HL-60 (cell line): ENCODE data around the gene KAZN.

Experiments
- DNase-seq, 2 experiments: peaks; one replicate each; pipeline ENCODE4 v3.0.0-alpha.2; 2010 to 2020; ENCODE audit warnings: low read depth in 1 of 2, low spot score in 1 of 2
- H3K27ac ChIP-seq: fragments of 250-450 bp; sonication (Bioruptor Pico); replicated peaks from 2 replicates; pipeline ENCODE4 v1.5.1; 2020; ENCODE audit warnings: mild to moderate bottlenecking, moderate library complexity
- H3K27me3 ChIP-seq: fragments of 250-450 bp; sonication (Bioruptor Pico); 2 replicates; pipeline ENCODE4 v1.5.1; 2021; ENCODE audit warnings: mild to moderate bottlenecking, moderate library complexity; ENCODE audit not compliant: insufficient read depth, poor library complexity, severe bottlenecking
- H3K4me3 ChIP-seq: replicated peaks from 2 replicates; pipeline ENCODE4 v1.5.1; 2011; ENCODE audit warnings: mild to moderate bottlenecking, control low read depth, low read length; ENCODE audit not compliant: insufficient read depth
- CTCF ChIP-seq: IDR thresholded peaks from one replicate; pipeline ENCODE4 v1.5.1; 2011; ENCODE audit warnings: low read length, control low read depth, inconsistent platforms; ENCODE audit not compliant: insufficient read depth
- GABPA ChIP-seq: IDR thresholded peaks from 2 replicates; pipeline ENCODE4 v1.6.1; 2012; ENCODE audit warnings: low read depth
- POLR2AphosphoS5 ChIP-seq: IDR thresholded peaks from 2 replicates; pipeline ENCODE4 v1.6.1; 2012; ENCODE audit warnings: low read depth
- SPI1 ChIP-seq: IDR thresholded peaks from 2 replicates; pipeline ENCODE4 v1.6.1; 2012; ENCODE audit warnings: low read depth, mild to moderate bottlenecking, borderline replicate concordance
- TF ChIP-seq, protein P1 (sequence below): IDR thresholded peaks from 2 replicates; pipeline ENCODE4 v1.6.1; 2012; ENCODE audit warnings: low read depth; ENCODE audit not compliant: insufficient replicate concordance

KAZN gene

GRCh38 chr1:15002325-15002724 lies 403.8 kb downstream of the KAZN start:
- Histone ChIP-seq H3K27ac (no peak overlapping the region), H3K4me3 (no peak overlapping the region), H3K27me3 (no peaks in the 10 kb centered on the region)
- DNase-seq: no peak
- TF ChIP-seq GABPA (no peak), CTCF (no peak), SPI1 (no peak), POLR2AphosphoS5 (no peak)
- TF ChIP-seq, protein P1, sequence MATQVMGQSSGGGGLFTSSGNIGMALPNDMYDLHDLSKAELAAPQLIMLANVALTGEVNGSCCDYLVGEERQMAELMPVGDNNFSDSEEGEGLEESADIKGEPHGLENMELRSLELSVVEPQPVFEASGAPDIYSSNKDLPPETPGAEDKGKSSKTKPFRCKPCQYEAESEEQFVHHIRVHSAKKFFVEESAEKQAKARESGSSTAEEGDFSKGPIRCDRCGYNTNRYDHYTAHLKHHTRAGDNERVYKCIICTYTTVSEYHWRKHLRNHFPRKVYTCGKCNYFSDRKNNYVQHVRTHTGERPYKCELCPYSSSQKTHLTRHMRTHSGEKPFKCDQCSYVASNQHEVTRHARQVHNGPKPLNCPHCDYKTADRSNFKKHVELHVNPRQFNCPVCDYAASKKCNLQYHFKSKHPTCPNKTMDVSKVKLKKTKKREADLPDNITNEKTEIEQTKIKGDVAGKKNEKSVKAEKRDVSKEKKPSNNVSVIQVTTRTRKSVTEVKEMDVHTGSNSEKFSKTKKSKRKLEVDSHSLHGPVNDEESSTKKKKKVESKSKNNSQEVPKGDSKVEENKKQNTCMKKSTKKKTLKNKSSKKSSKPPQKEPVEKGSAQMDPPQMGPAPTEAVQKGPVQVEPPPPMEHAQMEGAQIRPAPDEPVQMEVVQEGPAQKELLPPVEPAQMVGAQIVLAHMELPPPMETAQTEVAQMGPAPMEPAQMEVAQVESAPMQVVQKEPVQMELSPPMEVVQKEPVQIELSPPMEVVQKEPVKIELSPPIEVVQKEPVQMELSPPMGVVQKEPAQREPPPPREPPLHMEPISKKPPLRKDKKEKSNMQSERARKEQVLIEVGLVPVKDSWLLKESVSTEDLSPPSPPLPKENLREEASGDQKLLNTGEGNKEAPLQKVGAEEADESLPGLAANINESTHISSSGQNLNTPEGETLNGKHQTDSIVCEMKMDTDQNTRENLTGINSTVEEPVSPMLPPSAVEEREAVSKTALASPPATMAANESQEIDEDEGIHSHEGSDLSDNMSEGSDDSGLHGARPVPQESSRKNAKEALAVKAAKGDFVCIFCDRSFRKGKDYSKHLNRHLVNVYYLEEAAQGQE: no peak

DNA sequence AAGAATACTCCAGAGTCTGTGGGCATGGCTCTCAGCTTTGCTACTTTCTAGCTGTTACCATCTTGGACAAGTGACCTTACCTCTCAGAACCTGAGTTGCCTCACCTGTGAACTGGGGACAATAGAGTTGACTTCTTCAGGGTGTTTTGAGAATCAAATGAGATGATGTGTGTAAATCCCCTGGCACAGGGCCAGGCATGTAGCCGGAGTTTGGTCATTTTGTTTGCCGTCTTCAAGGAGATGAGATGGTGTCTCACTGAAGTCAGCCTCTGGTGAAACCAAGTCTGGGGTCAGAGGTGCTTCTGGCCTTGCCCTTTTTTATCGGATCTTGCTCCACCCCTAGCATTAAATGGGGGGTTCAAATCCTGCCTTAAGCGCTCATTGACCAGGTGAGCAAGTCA lies 405.9 kb downstream of the KAZN start:
- Histone ChIP-seq H3K27me3 (no peaks in the 10 kb centered on the region), H3K4me3 (no peak overlapping the region), H3K27ac (no peak overlapping the region)
- no peak for TF ChIP-seq CTCF
- no peak for TF ChIP-seq POLR2AphosphoS5
- no peak for TF ChIP-seq SPI1
- TF ChIP-seq GABPA: no peak
- TF ChIP-seq, protein P1: no peak
- DNase-seq: no peak

- DNase-seq: no peak
- no peak for TF ChIP-seq POLR2AphosphoS5
- TF ChIP-seq, protein P1: no peak
- TF ChIP-seq CTCF: no peak
- Histone ChIP-seq H3K4me3 (no peak overlapping the region), H3K27ac (no peak overlapping the region), H3K27me3 (no peaks in the 10 kb centered on the region)
These were observed 406.6 kb downstream of the KAZN start for GRCh38 chr1:15005116-15005515.
